Globus pallidus (tissue), 1 donor: ENCODE results near the gene VRK1.
A peak's percentile ranks its signal among the peaks of the same experiment; 100 is the strongest.

ENCODE experiments used
- DNase-seq: peaks from one replicate; pipeline ENCODE4 v3.0.0-alpha.2; 2015; ENCODE audit warnings: low spot score

Gene VRK1

GRCh38 chr14:96824283-96824682 is 27.1 kb downstream of the VRK1 start:
- no peak for DNase-seq

GRCh38 chr14:96826818-96827217 is 29.6 kb downstream of the VRK1 start:
- no peak for DNase-seq

GRCh38 chr14:96827290-96827689 is 30.1 kb downstream of the VRK1 start:
- DNase-seq = no peak

DNA sequence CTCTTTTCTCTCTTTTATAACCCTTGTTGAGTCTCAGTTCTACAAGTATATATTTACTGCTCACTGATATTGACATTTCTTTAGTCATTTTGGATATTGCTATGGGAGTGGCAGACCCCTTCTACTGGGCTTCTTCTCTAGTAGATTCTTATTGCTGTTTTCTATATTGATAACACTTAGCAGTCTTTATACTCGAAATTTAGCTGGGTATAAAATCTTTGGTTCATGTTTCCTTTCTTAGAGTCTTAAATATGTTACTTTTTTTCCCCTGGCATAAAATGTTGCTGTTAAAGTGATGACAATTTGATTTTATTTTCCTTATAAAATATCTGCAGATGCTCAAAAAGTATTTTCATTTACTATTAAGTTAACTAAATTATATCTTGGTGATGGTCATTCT is 32.6 kb downstream of the VRK1 start:
- DNase-seq = no peak

- DNase-seq = no peak
Observed at GRCh38 chr14:96830946-96831345, 33.8 kb downstream of the VRK1 start.

DNA sequence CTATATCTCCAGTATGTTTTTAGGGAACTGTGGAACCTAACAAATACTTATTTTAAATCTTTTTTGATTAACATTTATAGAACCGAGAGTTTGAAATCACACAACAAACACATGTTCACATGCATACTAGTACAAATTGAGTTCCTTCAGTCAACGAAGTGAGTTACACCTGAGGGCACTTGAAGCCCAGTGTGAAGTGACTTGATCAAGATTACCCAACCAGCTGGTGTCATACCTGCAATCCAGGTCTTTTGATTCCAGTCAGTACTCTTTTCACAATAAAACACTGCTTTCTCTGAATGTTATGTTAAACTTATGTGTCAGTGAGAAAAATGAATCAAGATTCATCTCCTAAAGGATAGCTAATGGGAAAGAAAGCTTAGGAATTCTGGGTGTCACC is 35.2 kb downstream of the VRK1 start:
- no peak for DNase-seq

DNA sequence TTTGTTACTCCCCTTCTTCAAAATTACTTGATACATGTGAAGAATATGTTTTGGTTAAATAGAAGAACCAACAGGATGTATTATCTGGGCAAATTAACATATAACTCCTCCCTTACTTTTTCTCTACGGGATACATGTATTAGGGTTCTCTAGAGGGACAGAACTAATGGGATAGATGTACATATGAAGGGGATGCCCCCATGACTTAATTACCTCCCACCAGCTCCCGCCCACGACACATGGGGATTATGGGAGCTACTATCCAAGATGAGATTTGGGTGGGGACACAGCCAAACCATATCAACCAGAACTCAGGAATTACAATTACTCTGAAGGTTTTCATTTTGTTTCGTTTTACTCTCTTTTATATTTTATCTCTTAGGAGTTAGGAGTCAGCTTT is 41.3 kb downstream of the VRK1 start:
- no peak for DNase-seq

GRCh38 chr14:96839251-96839650 is 42.1 kb downstream of the VRK1 start:
- DNase-seq = no peak

GRCh38 chr14:96843137-96843536 is 46.0 kb downstream of the VRK1 start:
- no peak for DNase-seq

GRCh38 chr14:96844857-96845570 is 47.8 kb downstream of the VRK1 start:
- DNase-seq = no peak

DNA sequence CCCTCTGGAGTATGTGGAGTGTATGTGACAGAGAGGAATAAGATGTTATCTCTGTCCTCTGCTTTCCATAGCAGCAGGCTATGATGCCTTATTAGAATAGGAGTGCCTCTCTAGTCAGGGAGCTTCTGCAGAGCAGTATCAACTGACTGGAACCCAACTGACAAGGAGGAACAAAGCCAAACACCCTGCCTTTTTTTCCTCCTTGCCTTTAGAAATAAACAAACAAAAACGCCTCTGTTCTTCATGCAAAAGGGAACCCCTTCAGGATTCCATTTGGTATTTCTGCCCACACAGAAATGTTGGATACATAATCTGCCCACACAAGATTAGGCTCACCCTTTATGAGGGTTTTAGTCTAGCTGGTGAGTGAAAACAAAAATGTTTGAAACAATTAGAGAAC is 50.3 kb downstream of the VRK1 start:
- no peak for DNase-seq

GRCh38 chr14:96848011-96848410 is 50.8 kb downstream of the VRK1 start:
- DNase-seq = no peak

GRCh38 chr14:96849733-96850132 is 52.6 kb downstream of the VRK1 start:
- DNase-seq = no peak

DNA sequence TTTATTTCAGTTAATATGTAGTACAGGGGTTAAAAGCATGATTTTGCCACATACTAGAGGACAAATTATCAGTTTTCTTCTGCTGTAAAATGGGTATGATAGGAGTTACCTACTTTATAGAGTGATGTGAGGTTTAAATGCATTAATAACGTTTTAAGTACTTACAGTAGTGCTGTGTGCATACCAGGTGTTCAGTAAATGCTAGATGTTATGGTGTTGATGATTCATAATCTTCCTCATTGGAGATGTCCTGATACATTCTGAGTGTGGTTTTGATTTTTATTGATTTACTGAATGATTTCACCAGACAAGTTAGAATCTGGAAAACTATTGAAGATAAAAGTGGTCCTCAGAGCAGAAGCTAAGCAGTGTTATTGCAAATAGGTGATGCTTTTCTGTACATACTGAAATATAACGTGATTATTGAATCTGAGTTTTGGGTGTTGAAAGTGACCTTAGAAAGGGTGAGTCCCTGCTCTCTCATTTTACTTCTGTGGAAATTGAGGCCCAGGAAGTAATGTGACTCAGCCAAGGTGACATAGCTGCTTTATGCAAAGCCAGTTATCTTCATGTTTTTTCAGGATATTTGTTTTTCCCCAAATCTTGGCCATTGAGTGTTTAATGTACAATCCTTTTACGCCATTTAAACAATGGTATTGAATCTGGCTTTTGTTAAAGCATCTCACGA is 54.7 kb downstream of the VRK1 start:
- DNase-seq = no peak

DNA sequence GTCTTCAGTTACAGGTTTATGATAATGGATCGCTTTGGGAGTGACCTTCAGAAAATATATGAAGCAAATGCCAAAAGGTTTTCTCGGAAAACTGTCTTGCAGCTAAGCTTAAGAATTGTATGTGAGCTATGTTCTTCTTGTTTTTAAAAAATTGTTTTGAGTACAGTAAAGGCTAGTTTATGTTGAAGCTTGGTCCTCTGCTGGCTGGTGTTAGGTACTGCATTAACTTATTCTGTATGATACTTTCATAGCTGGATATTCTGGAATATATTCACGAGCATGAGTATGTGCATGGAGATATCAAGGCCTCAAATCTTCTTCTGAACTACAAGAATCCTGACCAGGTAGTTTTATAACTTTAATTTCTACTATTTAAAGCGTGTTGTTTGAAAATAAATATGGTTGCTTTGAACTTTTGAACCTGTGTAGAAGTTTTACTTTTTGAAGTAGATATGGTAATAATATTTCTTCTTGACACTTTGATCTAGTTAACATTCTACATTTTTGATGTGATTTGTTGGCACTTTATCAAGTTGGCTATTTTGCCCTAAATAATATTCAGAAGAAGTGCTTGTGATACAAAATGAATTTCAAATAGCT is 55.7 kb downstream of the VRK1 start:
- DNase-seq = peak; percentile 16

DNA sequence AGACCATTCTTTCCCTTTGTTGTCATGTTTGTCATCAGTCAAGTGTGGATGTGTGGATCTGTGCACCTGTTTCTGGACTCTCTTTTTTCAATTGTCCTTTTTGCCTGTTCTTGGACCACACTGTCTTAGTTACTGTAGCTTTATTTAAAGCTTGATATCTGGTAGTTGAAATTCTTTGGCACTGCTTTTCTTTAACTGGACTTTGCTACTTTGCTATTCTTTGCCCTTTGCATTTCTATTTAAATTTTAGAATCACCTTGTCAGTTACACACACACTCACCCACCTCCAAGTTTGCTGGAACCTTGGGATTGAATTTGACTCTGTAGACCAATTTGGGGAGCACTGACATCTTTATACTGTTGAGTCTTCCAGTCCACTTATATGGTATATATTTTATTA is 61.5 kb downstream of the VRK1 start:
- DNase-seq = no peak

DNA sequence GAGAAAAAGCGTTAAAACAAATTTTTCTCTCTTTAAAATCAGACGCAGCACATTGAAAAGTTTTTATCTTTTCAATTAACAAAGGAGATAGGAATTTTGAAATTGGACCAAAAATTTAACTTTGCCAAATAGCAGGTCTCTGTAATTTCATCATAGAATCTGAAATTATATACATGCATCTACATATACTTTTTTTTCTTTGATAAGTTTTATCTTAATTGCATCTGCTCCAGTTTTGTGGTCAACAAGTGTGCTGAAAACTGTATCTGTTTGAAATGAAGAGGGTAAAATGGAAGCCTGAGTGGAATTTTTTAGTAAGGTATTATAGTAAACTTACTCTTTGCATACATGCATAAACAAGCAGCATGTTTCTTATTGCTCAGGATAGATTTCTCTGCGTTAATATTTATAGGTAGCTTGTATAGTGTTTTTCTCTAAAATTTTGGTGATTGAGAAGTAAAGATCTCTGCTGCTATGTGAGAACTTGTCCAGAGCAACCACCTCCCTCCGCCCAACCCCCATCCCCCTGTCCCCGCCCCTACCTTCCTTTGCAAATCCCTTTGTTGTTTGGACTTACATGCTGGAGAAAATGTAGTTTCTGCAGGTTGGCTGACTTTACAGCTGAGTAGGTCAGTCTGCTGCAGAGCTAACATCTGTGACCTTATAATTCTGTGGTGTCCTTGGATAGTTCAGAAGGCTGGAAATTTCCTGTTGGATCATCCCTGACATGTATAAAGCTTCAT is 64.6 kb downstream of the VRK1 start:
- no peak for DNase-seq

DNA sequence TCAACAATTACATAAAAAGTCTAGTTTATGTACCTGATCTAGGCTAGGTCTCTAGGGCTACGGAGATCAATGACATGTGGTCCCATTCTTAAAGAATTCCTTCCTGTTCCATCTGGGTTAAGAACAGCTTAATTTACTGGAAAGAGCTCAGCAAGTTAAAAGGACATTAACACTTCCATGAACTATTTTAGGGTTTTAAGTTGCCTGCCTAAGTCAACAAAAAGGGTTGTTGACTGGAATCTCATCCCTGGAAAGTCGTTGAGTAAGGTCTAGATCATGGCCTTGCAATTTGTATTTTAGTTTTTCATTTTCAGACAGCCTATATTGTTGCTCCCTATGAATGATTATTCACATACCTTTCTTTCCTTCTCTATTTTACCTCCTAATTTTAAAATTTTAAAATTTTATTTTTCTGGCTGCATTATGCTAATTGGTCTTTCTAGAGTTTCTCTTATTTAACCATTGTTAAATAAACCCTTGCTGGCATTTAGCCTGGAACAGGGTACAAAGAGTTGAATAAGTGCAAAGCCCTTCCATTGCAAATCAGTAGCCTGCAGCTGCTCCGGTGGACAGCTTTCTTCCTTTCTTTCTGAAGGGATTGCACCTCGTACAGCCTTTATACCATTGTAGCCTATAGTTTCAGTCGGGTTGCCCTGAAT is 66.3 kb downstream of the VRK1 start:
- peak; percentile 12 for DNase-seq

DNA sequence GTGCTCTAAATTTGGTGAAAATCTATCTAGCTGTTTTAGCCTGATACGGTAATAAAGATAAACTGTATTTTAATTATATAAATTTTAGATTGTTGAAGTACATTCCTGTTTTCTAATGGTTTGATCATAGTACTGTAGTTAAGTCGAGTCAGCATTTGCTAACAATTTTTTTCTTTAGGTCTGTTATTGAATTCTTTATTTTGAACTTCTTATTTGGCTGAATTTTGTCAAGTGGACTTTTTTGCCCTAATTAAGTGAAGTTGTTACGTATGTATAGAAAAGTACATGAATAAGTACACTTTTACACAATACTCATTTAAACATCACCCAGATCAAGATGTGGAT is 66.8 kb downstream of the VRK1 start:
- no peak for DNase-seq

DNA sequence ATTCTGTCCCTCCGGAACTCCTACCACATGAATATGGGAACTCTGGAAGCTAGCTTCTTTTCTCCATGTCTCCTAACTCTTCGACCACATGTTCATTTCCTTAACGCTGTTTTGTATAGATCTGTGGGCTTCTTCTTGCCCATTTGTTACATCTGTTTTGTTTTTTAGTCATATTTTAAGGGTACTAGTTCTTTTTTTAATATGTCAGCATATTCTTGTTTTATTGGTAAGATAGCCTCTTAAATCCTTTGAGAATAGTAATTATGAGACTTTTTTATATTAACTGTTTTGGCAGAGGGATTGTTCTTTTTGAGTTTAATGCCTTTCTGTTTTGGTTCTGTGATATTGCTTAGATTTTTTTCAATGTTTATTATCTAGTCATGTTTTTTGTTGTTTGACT is 70.5 kb downstream of the VRK1 start:
- DNase-seq = no peak

DNA sequence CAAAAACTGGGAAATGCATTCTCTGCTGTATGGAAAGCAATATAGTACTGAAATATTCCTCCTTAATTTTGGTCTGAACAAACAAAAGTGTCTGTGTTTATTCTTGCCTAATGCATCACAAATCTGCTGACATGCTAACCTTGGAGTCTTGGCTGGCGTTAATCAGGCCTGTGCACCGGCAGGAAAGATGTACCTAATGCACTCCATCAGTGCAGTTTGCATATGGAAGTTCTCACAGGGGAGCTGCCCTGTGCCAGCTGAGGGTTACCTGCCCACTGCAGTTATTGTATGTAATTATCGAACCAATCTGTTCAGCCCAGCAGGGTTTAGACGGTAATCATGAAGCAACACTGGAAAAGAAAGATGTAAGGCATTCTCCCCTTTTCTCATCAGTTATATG is 76.9 kb downstream of the VRK1 start:
- DNase-seq = no peak

- DNase-seq = no peak
Observed at GRCh38 chr14:96876747-96877146, 79.6 kb downstream of the VRK1 start.
